ENCODE measurements around the gene IMP4. TPM values are rescaled to one million over a fixed set of nuclear protein-coding genes. Genes with fewer than 3 reads are reported as not detected.

IMP4 gene
- total and polyA plus RNA-seq, 2 of the 13 experiments (the other 11 are each of a cell fraction or from before 2014, with no cell fraction given), result 142 to 158 TPM

DNA sequence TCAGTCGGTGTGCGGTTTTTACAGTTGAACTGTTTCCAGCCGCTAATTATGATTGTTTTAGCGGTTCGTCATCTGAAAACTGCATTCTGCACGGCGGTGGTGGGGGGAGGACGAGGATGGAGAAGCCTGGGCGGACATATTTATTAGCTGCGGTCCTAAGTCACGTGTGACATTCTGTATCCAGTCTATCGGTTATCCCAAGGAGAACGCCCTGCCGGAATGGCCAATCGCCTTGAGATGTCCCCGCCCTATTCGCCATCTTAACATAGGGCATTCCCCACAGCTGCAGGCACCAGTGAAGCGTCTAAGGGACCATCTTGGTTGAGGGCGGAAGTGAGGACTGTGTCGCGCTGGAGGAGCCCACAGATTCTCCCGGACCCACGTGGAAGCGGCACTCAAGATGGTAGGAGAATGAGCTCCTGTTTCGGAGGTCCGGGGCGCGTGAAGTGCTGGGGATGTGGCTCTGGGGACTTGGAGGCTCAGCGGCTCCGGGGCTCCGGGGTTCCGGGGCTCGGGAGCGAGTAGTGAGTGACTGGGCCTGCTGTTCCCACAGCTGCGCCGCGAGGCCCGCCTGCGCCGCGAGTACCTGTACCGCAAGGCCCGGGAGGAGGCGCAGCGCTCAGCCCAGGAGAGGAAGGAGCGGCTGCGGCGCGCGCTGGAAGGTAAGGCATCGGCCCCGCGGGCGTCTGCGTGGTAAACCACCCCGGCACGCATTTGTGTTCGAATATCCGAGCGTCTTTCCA, at the start of gene IMP4 (continued):
- TF ChIP-seq ZFY (CRISPR knock-in tag; IDR thresholded peaks at IDR 0.05) (peak; percentile 98), ZNF20 (CRISPR knock-in tag; IDR thresholded peaks at IDR 0.05) (no peak; the same call in 1 of the 2 replicates), ZNF589 (CRISPR knock-in tag; conservative IDR thresholded peaks at IDR 0.05) (peak; percentile 55; the same call in 1 of the 2 replicates), ZNF235 (CRISPR knock-in tag; IDR thresholded peaks at IDR 0.05; ENCODE audit: borderline replicate concordance) (no peak), MATR3 (CRISPR knock-in tag; IDR thresholded peaks at IDR 0.05) (no peak), SRF (IDR thresholded peaks at IDR 0.05; ENCODE audit: low read depth, low read length) (peak; percentile 30; the same call in 1 of the 2 replicates), SRSF9 (IDR thresholded peaks at IDR 0.05; ENCODE audit: borderline replicate concordance, insufficient read depth, low read depth, low read length, poor library complexity, severe bottlenecking) (no peak), ZNF546 (CRISPR knock-in tag; conservative IDR thresholded peaks at IDR 0.05) (peak; percentile 55; the same call in 1 of the 2 replicates), GTF2F1 (IDR thresholded peaks at IDR 0.05; ENCODE audit: low read length) (no peak; the same call in 1 of the 2 replicates), ZNF383 (CRISPR knock-in tag; IDR thresholded peaks at IDR 0.05; ENCODE audit: borderline replicate concordance) (no peak), PAWR (CRISPR knock-in tag; IDR thresholded peaks at IDR 0.05; ENCODE audit: borderline replicate concordance) (no peak), FOSL1 (CRISPR knock-in tag; IDR thresholded peaks at IDR 0.05; ENCODE audit: borderline replicate concordance) (no peak), SSRP1 (CRISPR knock-in tag; IDR thresholded peaks at IDR 0.05) (no peak), RELA (CRISPR knock-in tag; IDR thresholded peaks at IDR 0.05) (no peak), IRF2 (CRISPR knock-in tag; IDR thresholded peaks at IDR 0.05) (peak; percentile 82; the same call in 1 of the 2 replicates), SALL2 (CRISPR knock-in tag; IDR thresholded peaks at IDR 0.05) (peak; percentile 73), PRMT3 (CRISPR knock-in tag; IDR thresholded peaks at IDR 0.05; ENCODE audit: borderline replicate concordance, low read depth) (no peak; the same call in 1 of the 2 replicates), HDAC6 (IDR thresholded peaks at IDR 0.05; ENCODE audit: low read depth, low read length) (no peak), NFRKB (IDR thresholded peaks at IDR 0.05) (no peak; the same call in 1 of the 2 replicates), FOXA3 (CRISPR knock-in tag; IDR thresholded peaks at IDR 0.05) (peak; percentile 53; the same call in 1 of the 2 replicates), KDM5B (CRISPR knock-in tag; IDR thresholded peaks at IDR 0.05; ENCODE audit: borderline replicate concordance) (peak; percentile 91), GABPB1 (CRISPR knock-in tag; IDR thresholded peaks at IDR 0.05) (peak; percentile 96)
- TF ChIP-seq, protein P1, sequence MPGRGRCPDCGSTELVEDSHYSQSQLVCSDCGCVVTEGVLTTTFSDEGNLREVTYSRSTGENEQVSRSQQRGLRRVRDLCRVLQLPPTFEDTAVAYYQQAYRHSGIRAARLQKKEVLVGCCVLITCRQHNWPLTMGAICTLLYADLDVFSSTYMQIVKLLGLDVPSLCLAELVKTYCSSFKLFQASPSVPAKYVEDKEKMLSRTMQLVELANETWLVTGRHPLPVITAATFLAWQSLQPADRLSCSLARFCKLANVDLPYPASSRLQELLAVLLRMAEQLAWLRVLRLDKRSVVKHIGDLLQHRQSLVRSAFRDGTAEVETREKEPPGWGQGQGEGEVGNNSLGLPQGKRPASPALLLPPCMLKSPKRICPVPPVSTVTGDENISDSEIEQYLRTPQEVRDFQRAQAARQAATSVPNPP (CRISPR knock-in tag; IDR thresholded peaks at IDR 0.05), result peak; percentile 71; the same call in 1 of the 2 replicates
- TF ChIP-seq, protein P2, sequence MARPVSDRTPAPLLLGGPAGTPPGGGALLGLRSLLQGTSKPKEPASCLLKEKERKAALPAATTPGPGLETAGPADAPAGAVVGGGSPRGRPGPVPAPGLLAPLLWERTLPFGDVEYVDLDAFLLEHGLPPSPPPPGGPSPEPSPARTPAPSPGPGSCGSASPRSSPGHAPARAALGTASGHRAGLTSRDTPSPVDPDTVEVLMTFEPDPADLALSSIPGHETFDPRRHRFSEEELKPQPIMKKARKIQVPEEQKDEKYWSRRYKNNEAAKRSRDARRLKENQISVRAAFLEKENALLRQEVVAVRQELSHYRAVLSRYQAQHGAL (CRISPR knock-in tag; IDR thresholded peaks at IDR 0.05; ENCODE audit: not compliant biosample characterization), result no peak
- TF ChIP-seq, protein P3, sequence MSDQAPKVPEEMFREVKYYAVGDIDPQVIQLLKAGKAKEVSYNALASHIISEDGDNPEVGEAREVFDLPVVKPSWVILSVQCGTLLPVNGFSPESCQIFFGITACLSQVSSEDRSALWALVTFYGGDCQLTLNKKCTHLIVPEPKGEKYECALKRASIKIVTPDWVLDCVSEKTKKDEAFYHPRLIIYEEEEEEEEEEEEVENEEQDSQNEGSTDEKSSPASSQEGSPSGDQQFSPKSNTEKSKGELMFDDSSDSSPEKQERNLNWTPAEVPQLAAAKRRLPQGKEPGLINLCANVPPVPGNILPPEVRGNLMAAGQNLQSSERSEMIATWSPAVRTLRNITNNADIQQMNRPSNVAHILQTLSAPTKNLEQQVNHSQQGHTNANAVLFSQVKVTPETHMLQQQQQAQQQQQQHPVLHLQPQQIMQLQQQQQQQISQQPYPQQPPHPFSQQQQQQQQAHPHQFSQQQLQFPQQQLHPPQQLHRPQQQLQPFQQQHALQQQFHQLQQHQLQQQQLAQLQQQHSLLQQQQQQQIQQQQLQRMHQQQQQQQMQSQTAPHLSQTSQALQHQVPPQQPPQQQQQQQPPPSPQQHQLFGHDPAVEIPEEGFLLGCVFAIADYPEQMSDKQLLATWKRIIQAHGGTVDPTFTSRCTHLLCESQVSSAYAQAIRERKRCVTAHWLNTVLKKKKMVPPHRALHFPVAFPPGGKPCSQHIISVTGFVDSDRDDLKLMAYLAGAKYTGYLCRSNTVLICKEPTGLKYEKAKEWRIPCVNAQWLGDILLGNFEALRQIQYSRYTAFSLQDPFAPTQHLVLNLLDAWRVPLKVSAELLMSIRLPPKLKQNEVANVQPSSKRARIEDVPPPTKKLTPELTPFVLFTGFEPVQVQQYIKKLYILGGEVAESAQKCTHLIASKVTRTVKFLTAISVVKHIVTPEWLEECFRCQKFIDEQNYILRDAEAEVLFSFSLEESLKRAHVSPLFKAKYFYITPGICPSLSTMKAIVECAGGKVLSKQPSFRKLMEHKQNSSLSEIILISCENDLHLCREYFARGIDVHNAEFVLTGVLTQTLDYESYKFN (CRISPR knock-in tag; conservative IDR thresholded peaks at IDR 0.05), result 0 out of 2 replicates have a peak, but pooled peaks have one; percentile 5
